Pancreas (tissue), 10 donors: ENCODE measurements around the gene GLO1. TPM values are rescaled to one million over a fixed set of nuclear protein-coding genes. Genes with fewer than 3 reads are reported as not detected.
A peak's percentile ranks its signal among the peaks of the same experiment; 100 is the strongest.

Source experiments
- ATAC-seq, 4 donors: fragments of 200-7000 bp; cut with Tn5 transposase; one replicate each; pipeline versions ENCODE4 v1.8.0 to v1.9.1; 2020; ENCODE audit warnings: mild to moderate bottlenecking in 4 of 4, moderate library complexity in 4 of 4
- DNase-seq, 6 donors: peaks; one replicate each; pipeline ENCODE4 v3.0.0-alpha.2; 2020
- FAIRE-seq: peaks from 2 replicates; lab custom pipeline; 2012; peaks lifted over from hg19 to GRCh38; lab: Jason Lieb, UNC
- H3K27ac ChIP-seq, 4 donors: fragments of 200-600 bp; sonication (generic); 1 replicate in 3 of 4; 2 replicates in 1 of 4; pipeline versions ENCODE4 v1.5.0 to v1.8.0; 2020
- H3K27me3 ChIP-seq, 4 donors: fragments of 200-600 bp; one replicate each; pipeline ENCODE4 v1.8.0; 2021
- H3K36me3 ChIP-seq, 3 donors: fragments of 200-600 bp; sonication (generic) in 1 of 3; one replicate each; pipeline versions ENCODE4 v1.5.0 to v1.8.0; 2020 to 2021
- H3K4me1 ChIP-seq, 3 donors: fragments of 200-600 bp; one replicate each; pipeline ENCODE4 v1.8.0; 2021
- H3K4me3 ChIP-seq, 4 donors: fragments of 200-600 bp; sonication (generic) in 2 of 4; one replicate each; pipeline versions ENCODE4 v1.5.0 to v1.8.0; 2020 to 2021
- H3K9me3 ChIP-seq, 4 donors: fragments of 200-600 bp; one replicate each; pipeline ENCODE4 v1.8.0; 2021
- CTCF ChIP-seq, 4 donors: fragments of 200-600 bp; sonication (generic) in 3 of 4; IDR thresholded peaks; one replicate each; pipeline versions ENCODE4 v1.5.0 to v1.8.0; 2021; ENCODE audit warnings: antibody characterized with exemption in 4 of 4
- WGBS, 2 donors: extraction: QIAGEN DNeasy Blood & Tissue Kit; methylation state at CpG; one replicate each; pipeline ENCODE4 v1.1.7; 2013; 5-methylcytosine and 5-hydroxymethylcytosine counted together
- intact Hi-C, 3 donors: fragments of 100-400 bp; cut with DNase I; formaldehyde crosslinking; loops; one replicate each; pipeline versions ENCODE4 v1.11.1 to v1.14.2; 2022
- polyA plus RNA-seq, 2 donors: library from polyadenylated mRNA; stranded (reverse); fragments of 200-250 nt; gene quantifications; one replicate each; pipeline ENCODE4 v1.2.3, GENCODE V29; 2013
- total RNA-seq, 6 donors: library from RNA; stranded (reverse); fragmentation: NEBNext Ultra II Directional in 4 of 6; extraction: Animal tissue kit (Norgen Biotek cat#: 25700) in 4 of 6; gene quantifications; one replicate each; pipeline versions ENCODE4 v1.2.1 to v1.2.4, GENCODE V29; 2021 to 2023
- donor health status: healthy with polysubstance abuse.
- donor health status: DM: no; HTN: no; CAD: no; lungs with moderate emphysema.
- donor health status: DM: no; HTN: no; CAD: no.
- donor health status: control.
- donor health status: control.
- donor health status: Bipolar disorder and iron deficiency.
- donor health status: DM: yes; HTN: yes; CAD: no.
- donor health status: DM: no; HTN: no; CAD: no.
- donor health status: DM: no; HTN: no; CAD: no.
- donor health status: DM: yes; HTN: yes; CAD: no.

Gene GLO1
- total and polyA plus RNA-seq, 8 donors = 16.6 to 36.5 (median 24.2) TPM

DNA sequence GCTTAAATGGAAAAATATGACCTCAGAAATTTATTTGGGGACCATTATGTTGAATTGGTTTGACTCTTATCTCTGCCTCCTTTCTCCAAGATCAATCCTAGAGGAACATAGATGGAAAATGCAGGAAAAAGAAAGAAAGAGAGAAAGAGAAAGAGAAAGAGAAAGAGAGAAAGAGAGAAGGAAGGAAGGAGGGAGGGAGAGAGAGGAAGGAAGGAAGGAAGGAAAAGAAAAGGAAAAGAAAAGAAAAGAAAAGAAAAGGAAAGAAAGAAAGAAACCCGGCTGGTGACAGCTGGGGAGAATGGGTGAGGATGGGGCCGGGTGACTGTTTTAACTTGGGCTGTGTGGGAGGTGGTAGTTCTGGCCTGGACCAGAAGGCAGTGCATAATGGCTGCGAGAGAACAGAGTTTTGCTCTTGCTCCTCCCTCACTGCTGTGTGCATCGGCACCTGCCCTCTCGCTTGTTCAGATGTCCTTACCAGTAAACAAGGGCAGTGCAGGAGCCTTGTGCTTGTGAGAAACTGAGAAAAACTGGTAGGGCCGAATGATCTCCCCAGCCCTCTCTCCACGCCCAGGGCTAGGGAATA, 24.7 kb downstream of the GLO1 start:
- no peak for ATAC-seq
- intact Hi-C loops = no loop called here
- Histone ChIP-seq H3K9me3 (no peaks in the 10 kb centered on the region), H3K36me3 (peaks cover 0 to 5% (median 0%) of the 10 kb centered on the region in 3 donors), H3K27me3 (no peaks in the 10 kb centered on the region), H3K4me1 (peaks cover 8 to 11% (median 10%) of the 10 kb centered on the region in 3 donors), H3K4me3 (no peak overlapping the region), H3K27ac (no peak overlapping the region)
- DNase-seq = no peak
- no peak for TF ChIP-seq CTCF (IDR thresholded peaks at IDR 0.05)
- 92 to 97% methylated on average over 7 of the region's 7 CpGs for WGBS, 2 donors
- no peak for FAIRE-seq

DNA sequence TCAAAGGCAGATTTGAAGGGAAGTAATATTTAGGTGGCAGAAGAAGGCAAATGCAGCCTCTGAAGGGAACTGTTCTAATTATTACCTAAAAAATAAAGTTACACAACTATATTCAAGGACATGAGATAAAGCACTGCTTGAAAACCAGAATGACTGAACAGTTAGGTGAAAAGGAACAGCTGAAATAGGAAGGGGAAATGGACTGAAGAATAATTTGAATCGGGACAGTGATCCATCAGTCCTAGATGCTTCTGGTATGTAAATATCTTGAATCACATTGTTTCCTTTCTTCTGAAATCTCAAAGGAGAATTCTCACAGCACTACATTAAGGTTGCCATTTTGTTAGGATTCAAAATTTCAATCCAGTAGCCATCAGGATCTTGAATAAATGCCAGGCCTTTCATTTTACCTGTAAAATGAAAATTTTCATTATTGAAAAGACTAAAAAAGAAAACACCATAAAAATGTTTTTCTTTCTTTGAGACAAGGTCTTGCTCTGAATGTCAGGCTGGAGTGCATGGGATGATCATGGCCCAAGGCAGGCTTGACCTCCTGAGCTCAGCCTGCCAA, 25.9 kb downstream of the GLO1 start:
- no peak overlapping the region for H3K27ac ChIP-seq
- peaks cover 8 to 11% (median 10%) of the 10 kb centered on the region in 3 donors for H3K4me1 ChIP-seq
- no peaks in the 10 kb centered on the region for H3K9me3 ChIP-seq
- no peak for FAIRE-seq
- peaks cover 0 to 5% (median 0%) of the 10 kb centered on the region in 3 donors for H3K36me3 ChIP-seq
- intact Hi-C loops = no loop called here
- TF ChIP-seq CTCF (IDR thresholded peaks at IDR 0.05) = no peak
- WGBS, 2 donors = 13% methylated on average over 1 of the region's 1 CpG
- no peak overlapping the region for H3K4me3 ChIP-seq
- H3K27me3 ChIP-seq = no peaks in the 10 kb centered on the region
- no peak for DNase-seq
- ATAC-seq = peak in 2 of 4 donors; percentile 49 to 53

GRCh38 chr6:38676236-38676973, 26.5 kb downstream of the GLO1 start:
- DNase-seq = no peak
- no peaks in the 10 kb centered on the region for H3K9me3 ChIP-seq
- whole genome bisulfite sequencing, 2 donors = 24 to 26% methylated on average over 2 of the region's 2 CpGs

DNA sequence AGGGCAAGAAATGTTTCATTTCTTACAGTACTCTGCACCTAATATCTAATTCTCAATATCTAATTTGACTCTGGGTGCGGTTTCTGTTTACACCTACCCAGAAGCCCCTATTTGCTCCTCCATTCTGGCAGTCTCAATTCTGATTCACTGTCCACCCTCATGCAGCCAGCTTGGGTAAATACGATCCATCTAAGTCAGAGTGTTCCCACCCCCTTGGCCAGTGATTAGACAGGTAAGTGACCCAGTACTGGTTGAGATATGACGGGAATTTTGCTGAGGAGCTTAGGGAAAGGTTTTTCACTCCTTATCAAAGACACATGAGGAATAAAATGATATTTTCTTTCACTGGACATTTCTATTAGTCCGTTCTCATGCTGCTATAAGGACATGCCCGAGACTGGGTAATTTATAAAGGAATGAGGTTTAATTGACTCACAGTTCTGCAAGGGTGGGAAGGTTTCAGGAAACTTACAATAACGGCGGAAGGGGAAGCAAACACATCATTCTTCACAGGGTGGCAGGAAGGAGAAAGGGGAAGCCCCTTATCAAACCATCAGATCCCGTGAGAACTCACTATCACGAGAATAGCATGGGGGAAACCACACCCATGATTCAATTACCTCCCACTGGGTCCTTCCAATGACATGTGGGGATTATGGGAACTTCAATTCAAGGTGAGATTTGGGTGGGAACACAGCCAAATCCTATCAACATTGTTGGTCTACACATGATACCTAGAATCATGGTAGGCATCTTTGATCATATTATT, 29.4 kb downstream of the GLO1 start:
- no peaks in the 10 kb centered on the region for H3K27me3 ChIP-seq
- no peaks in the 10 kb centered on the region for H3K9me3 ChIP-seq
- peaks cover 0 to 5% (median 0%) of the 10 kb centered on the region in 3 donors for H3K36me3 ChIP-seq
- peak overlapping the region in 1 of 4 donors; percentile 8 for H3K27ac ChIP-seq
- ATAC-seq (peak in 3 of 4 donors; percentile 55 to 81 (median 78)), FAIRE-seq (no peak), DNase-seq (no peak)
- H3K4me1 ChIP-seq = peaks cover 8 to 11% (median 10%) of the 10 kb centered on the region in 3 donors
- intact Hi-C loops = no loop called here
- TF ChIP-seq CTCF (IDR thresholded peaks at IDR 0.05) = no peak
- no peak overlapping the region for H3K4me3 ChIP-seq
- 12 to 19% methylated on average over 9 of the region's 9 CpGs for WGBS, 2 donors

More at GRCh38 chr6:38676236-38676973, 26.5 kb downstream of the GLO1 start:
- no peak for FAIRE-seq
- peak in 2 of 4 donors; percentile 30 to 36 for ATAC-seq
- no peaks in the 10 kb centered on the region for H3K27me3 ChIP-seq
- H3K4me3 ChIP-seq = no peak overlapping the region
- intact Hi-C loops = no loop called here
- peaks cover 8 to 11% (median 10%) of the 10 kb centered on the region in 3 donors for H3K4me1 ChIP-seq
- H3K36me3 ChIP-seq = peaks cover 0 to 5% (median 0%) of the 10 kb centered on the region in 3 donors
- H3K27ac ChIP-seq = no peak overlapping the region
- no peak for TF ChIP-seq CTCF (IDR thresholded peaks at IDR 0.05)
